KMS-11 (cell line): ENCODE results near the gene UBA5.

Experiments used
- H2AFZ ChIP-seq: fragments of 200-600 bp; sonication (generic); 2 replicates; pipeline ENCODE4 v1.6.1; 2016; ENCODE audit warnings: antibody characterized with exemption, mixed run types, low read depth
- H3K27ac ChIP-seq: fragments of 200-600 bp; sonication (generic); 2 replicates; pipeline ENCODE4 v1.6.1; 2016; ENCODE audit warnings: mild to moderate bottlenecking, mixed run types
- H3K27me3 ChIP-seq: fragments of 200-600 bp; sonication (generic); 2 replicates; pipeline ENCODE4 v1.6.1; 2017; ENCODE audit warnings: mild to moderate bottlenecking, low read depth, mixed run types, moderate library complexity; ENCODE audit not compliant: insufficient read depth
- H3K36me3 ChIP-seq: fragments of 200-600 bp; sonication (generic); 2 replicates; pipeline ENCODE4 v1.6.1; 2017; ENCODE audit warnings: mild to moderate bottlenecking, mixed run types; ENCODE audit not compliant: insufficient read depth
- H3K4me1 ChIP-seq: fragments of 200-600 bp; sonication (generic); 2 replicates; pipeline ENCODE4 v1.6.1; 2016; ENCODE audit warnings: mild to moderate bottlenecking, low read depth, mixed run types; ENCODE audit not compliant: poor library complexity, severe bottlenecking
- H3K4me2 ChIP-seq: fragments of 200-600 bp; sonication (generic); 2 replicates; pipeline ENCODE4 v1.7.0; 2016; ENCODE audit warnings: mild to moderate bottlenecking, mixed run types
- H3K4me3 ChIP-seq: fragments of 200-600 bp; sonication (generic); IDR thresholded peaks from 2 replicates; pipeline ENCODE4 v1.6.1; 2017; ENCODE audit warnings: low read depth, low read length, mixed read lengths; ENCODE audit not compliant: insufficient read depth
- H3K79me2 ChIP-seq: fragments of 200-600 bp; sonication (generic); 2 replicates; pipeline ENCODE4 v1.6.1; 2016; ENCODE audit warnings: low read depth, mixed run types; ENCODE audit not compliant: insufficient read depth
- H3K9ac ChIP-seq: fragments of 200-600 bp; sonication (generic); 2 replicates; pipeline ENCODE4 v1.6.1; 2016; ENCODE audit warnings: mild to moderate bottlenecking, mixed run types
- H4K20me1 ChIP-seq: fragments of 200-600 bp; sonication (generic); 2 replicates; pipeline ENCODE4 v1.6.1; 2016; ENCODE audit warnings: mild to moderate bottlenecking, mixed run types; ENCODE audit not compliant: insufficient read depth
- CTCF ChIP-seq: fragments of 200-600 bp; sonication (generic); conservative IDR thresholded peaks from 2 replicates; pipeline ENCODE4 v1.6.1; 2017; ENCODE audit warnings: low read depth, mild to moderate bottlenecking, antibody characterized with exemption, low read length, moderate library complexity, mixed read lengths

UBA5 gene

DNA sequence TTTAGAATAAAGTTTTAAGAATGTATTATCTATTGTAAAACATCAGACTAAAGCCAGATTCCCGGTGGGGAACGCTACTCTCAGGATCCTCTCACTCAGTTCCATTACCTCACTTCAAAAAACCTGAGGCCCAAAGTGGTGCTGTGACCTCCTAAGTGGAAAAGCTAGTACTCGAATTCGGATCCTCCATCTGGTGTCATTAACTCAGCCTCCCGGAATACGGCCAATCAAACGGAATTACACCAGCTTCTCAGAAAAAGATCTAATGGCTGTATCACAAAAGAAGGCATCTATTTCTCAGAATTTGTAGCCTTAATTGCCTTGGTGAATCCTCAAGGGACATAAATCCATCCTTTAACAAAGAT is 1.1 kb upstream of the UBA5 start:
- peaks cover 31% of the 10 kb centered on the region for H3K4me1 ChIP-seq
- H3K79me2 ChIP-seq: peaks cover 51% of the 10 kb centered on the region
- H2AFZ ChIP-seq: peak overlapping the region; percentile 96
- H3K27me3 ChIP-seq: no peaks in the 10 kb centered on the region
- no peaks in the 10 kb centered on the region for H3K36me3 ChIP-seq
- TF ChIP-seq CTCF: no peak
- H3K27ac ChIP-seq: peak overlapping the region; percentile 90
- H3K9ac ChIP-seq: peak overlapping the region; percentile 96; the same call in 1 of the 2 replicates
- peak overlapping the region; percentile 88 for H3K4me2 ChIP-seq
- H4K20me1 ChIP-seq: 0 out of 2 replicates have a peak, but pooled peaks cover 8% of the 10 kb centered on the region
- H3K4me3 ChIP-seq: peak overlapping the region; percentile 65

DNA sequence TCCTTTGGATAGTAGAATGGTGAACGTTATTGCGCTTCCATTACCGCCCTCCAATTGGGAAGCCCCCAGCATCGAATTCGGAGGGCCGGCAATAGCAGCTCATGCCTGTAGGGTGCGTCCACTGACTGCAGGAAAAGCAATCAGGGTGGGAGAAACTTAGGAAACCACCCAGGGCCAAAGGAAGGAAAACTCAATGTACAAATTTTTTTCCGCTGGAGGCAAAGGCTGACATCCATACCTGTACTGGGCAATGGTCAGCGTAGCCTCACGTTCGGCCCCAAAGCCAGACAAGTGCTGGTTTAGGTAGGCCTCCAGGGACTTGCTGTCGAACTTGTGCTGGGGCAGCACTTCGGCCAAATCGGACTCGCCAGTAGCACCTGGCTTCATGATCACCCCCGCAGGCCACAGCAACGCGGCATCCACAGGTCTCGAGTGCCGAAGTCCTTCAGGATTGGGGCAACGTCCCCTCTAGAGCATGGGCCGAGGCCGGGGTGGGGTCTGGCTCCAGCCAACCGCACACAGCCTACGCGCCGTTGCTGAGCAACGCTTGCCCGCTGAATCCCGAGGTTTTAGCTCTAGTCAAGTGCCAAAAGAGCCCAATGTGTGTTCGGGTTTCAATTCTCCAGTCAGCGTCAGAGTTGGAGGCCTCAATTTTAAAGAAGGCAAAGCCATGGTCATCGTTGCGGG is 621 bp upstream of the UBA5 start, which contains the start of gene ACAD11:
Gene ACAD11 (minus strand): TSS at position 445 of the 687 bp plus-strand sequence. CDS start 58 bp downstream, at position 387.
- Histone ChIP-seq H3K27me3 (no peaks in the 10 kb centered on the region), H3K4me3 (peak within 1 kb of the TSS; percentile 90), H4K20me1 (0 out of 2 replicates have a peak, but pooled peaks cover 8% of the 10 kb centered on the region), H3K79me2 (peaks cover 55% of the 10 kb centered on the region), H3K4me2 (peak within 1 kb of the TSS; percentile 88), H2AFZ (peak within 1 kb of the TSS; percentile 96), H3K9ac (peak within 1 kb of the TSS; percentile 96), H3K36me3 (no peaks in the 10 kb centered on the region), H3K4me1 (peaks cover 31% of the 10 kb centered on the region), H3K27ac (peak within 1 kb of the TSS; percentile 90)
- TF ChIP-seq CTCF: peak; percentile 61

DNA sequence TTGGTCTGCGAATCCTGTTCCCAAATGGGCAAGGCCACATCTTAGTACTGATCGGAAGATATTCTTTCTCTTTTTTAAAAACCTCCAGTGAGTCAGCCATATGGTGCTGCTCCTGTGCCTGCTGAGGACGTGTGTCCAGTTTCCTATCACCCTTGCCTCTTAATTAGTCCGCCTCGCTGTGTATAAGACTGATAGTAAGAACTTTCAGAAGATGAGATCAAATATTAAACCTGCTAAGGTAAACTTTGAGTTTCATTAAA is 612 bp downstream of the UBA5 start:
- Histone ChIP-seq H3K4me3 (peak overlapping the region; percentile 90), H3K79me2 (peaks cover 68% of the 10 kb centered on the region), H3K4me1 (peaks cover 31% of the 10 kb centered on the region), H4K20me1 (0 out of 2 replicates have a peak, but pooled peaks cover 8% of the 10 kb centered on the region), H2AFZ (peak overlapping the region; percentile 96), H3K27ac (peak overlapping the region; percentile 90), H3K27me3 (no peaks in the 10 kb centered on the region), H3K4me2 (peak overlapping the region; percentile 88), H3K9ac (peak overlapping the region; percentile 96), H3K36me3 (no peaks in the 10 kb centered on the region)
- no peak for TF ChIP-seq CTCF

DNA sequence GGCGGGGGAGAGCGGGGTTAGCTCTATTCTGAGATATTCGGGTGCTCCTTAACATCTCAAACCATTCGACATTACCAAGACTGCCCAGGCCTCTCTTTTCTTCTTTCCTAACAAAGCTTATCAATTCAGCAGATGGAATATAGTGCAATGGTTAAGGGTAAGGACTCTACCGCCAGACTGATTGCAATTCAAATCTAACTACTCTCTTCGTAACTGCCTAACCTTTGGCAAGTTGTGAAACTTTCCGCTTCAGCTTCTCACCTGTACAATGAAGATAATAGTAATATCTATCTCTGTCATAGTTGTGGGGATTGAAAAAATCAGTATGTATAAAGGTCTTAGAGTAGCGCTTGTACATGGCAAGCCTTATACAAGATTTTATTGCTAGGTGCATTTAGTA is 972 bp downstream of the UBA5 start:
- TF ChIP-seq CTCF: no peak
- Histone ChIP-seq H2AFZ (peak overlapping the region; percentile 96), H3K79me2 (peaks cover 71% of the 10 kb centered on the region), H3K27me3 (no peaks in the 10 kb centered on the region), H3K9ac (peak overlapping the region; percentile 96; the same call in 1 of the 2 replicates), H4K20me1 (0 out of 2 replicates have a peak, but pooled peaks cover 8% of the 10 kb centered on the region), H3K27ac (peak overlapping the region; percentile 90; the same call in 1 of the 2 replicates), H3K4me1 (peaks cover 31% of the 10 kb centered on the region), H3K4me3 (peak overlapping the region; percentile 90), H3K36me3 (no peaks in the 10 kb centered on the region), H3K4me2 (peak overlapping the region; percentile 88)
